Measurements from ENCODE around the gene XPNPEP3.

Gene XPNPEP3

GRCh38 chr22:40972587-40972986 is 115.6 kb downstream of the XPNPEP3 start:
- H3K36me3 ChIP-seq, result peaks cover 34% of the 10 kb centered on the region
- H3K9me3 ChIP-seq, result no peaks in the 10 kb centered on the region
- H3K27ac ChIP-seq, result no peak overlapping the region
- peaks cover under 1 to 1% of the 10 kb centered on the region in 2 experiments for H3K4me1 ChIP-seq (ENCODE audit: control insufficient read depth in 1 of 2, insufficient read depth in 1 of 2, low read depth in 1 of 2, low read length in 1 of 2)
- no peak overlapping the region for H3K4me3 ChIP-seq (ENCODE audit: low read depth in 1 of 2, low read length in 1 of 2)
- H3K27me3 ChIP-seq, result no peaks in the 10 kb centered on the region
- no peak for TF ChIP-seq CTCF (IDR thresholded peaks at IDR 0.05)

- Histone ChIP-seq H3K4me3 (ENCODE audit: low read depth in 1 of 2, low read length in 1 of 2) (no peak overlapping the region), H3K27ac (no peak overlapping the region), H3K9me3 (no peaks in the 10 kb centered on the region), H3K27me3 (no peaks in the 10 kb centered on the region), H3K4me1 (ENCODE audit: control insufficient read depth in 1 of 2, insufficient read depth in 1 of 2, low read depth in 1 of 2, low read length in 1 of 2) (no peaks in the 10 kb centered on the region), H3K36me3 (peaks cover 33% of the 10 kb centered on the region)
- TF ChIP-seq CTCF (IDR thresholded peaks at IDR 0.05), result no peak
These were observed 116.2 kb downstream of the XPNPEP3 start for GRCh38 chr22:40973144-40973543.

GRCh38 chr22:40975366-40975765 is 118.4 kb downstream of the XPNPEP3 start:
- Histone ChIP-seq H3K9me3 (no peaks in the 10 kb centered on the region), H3K36me3 (peaks cover 22% of the 10 kb centered on the region), H3K27ac (no peak overlapping the region), H3K4me3 (ENCODE audit: low read depth in 1 of 2, low read length in 1 of 2) (no peak overlapping the region), H3K4me1 (ENCODE audit: control insufficient read depth in 1 of 2, insufficient read depth in 1 of 2, low read depth in 1 of 2, low read length in 1 of 2) (no peaks in the 10 kb centered on the region), H3K27me3 (no peaks in the 10 kb centered on the region)
- TF ChIP-seq CTCF (IDR thresholded peaks at IDR 0.05), result no peak

GRCh38 chr22:40976866-40977700 is 120.1 kb downstream of the XPNPEP3 start:
- H3K36me3 ChIP-seq, result peaks cover 13% of the 10 kb centered on the region
- no peaks in the 10 kb centered on the region for H3K4me1 ChIP-seq (ENCODE audit: control insufficient read depth in 1 of 2, insufficient read depth in 1 of 2, low read depth in 1 of 2, low read length in 1 of 2)
- no peak overlapping the region for H3K4me3 ChIP-seq (ENCODE audit: low read depth in 1 of 2, low read length in 1 of 2)
- no peaks in the 10 kb centered on the region for H3K27me3 ChIP-seq
- no peak for TF ChIP-seq CTCF (IDR thresholded peaks at IDR 0.05)
- H3K27ac ChIP-seq, result no peak overlapping the region
- no peaks in the 10 kb centered on the region for H3K9me3 ChIP-seq

GRCh38 chr22:40979198-40979597 is 122.2 kb downstream of the XPNPEP3 start:
- no peaks in the 10 kb centered on the region for H3K9me3 ChIP-seq
- TF ChIP-seq CTCF (IDR thresholded peaks at IDR 0.05), result no peak
- H3K4me3 ChIP-seq (ENCODE audit: low read depth in 1 of 2, low read length in 1 of 2), result no peak overlapping the region
- H3K27me3 ChIP-seq, result no peaks in the 10 kb centered on the region
- H3K4me1 ChIP-seq (ENCODE audit: control insufficient read depth in 1 of 2, insufficient read depth in 1 of 2, low read depth in 1 of 2, low read length in 1 of 2), result no peaks in the 10 kb centered on the region
- no peak overlapping the region for H3K27ac ChIP-seq
- H3K36me3 ChIP-seq, result no peaks in the 10 kb centered on the region
